GM10266 (cell line): ENCODE measurements around the gene PTMS.
"Not testable (repeated sequence)": the region's sequence is repeated elsewhere in the genome, so short reads cannot be mapped to it uniquely, and the experiment has no call there.

Experiments
- DNase-seq: peaks from one replicate; pipeline ENCODE4 v3.0.0; 2012; ENCODE audit errors: extremely low spot score
- CTCF ChIP-seq: IDR thresholded peaks from 2 replicates; pipeline ENCODE4 v1.5.1; 2012; ENCODE audit warnings: mild to moderate bottlenecking, low read depth; ENCODE audit not compliant: control insufficient read depth, insufficient read depth; ENCODE audit errors: missing control alignments

PTMS gene

GRCh38 chr12:6729186-6729585 is 37.0 kb upstream of the PTMS start:
- DNase-seq: no peak
- TF ChIP-seq CTCF: no peak

DNA sequence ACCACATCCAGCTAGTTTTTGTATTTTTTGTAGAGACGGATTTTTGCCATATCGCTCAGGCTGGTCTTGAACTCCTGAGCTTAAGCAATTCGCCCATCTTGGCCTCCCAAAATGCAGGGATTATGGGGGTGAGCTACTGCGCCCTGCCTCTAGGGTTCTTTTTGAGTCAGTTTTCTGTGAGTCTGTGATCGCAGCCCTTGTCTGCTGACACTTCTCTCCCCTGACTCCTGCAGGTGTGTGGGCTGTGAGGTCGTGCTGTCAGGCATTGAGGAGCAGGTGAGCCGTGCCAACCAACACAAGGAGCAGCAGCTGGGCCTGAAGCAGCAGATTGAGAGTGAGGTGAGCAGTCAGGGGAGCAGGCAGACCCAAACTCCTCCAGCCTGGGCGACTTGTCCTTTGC is 36.0 kb upstream of the PTMS start:
- TF ChIP-seq CTCF: no peak
- no peak for DNase-seq

DNA sequence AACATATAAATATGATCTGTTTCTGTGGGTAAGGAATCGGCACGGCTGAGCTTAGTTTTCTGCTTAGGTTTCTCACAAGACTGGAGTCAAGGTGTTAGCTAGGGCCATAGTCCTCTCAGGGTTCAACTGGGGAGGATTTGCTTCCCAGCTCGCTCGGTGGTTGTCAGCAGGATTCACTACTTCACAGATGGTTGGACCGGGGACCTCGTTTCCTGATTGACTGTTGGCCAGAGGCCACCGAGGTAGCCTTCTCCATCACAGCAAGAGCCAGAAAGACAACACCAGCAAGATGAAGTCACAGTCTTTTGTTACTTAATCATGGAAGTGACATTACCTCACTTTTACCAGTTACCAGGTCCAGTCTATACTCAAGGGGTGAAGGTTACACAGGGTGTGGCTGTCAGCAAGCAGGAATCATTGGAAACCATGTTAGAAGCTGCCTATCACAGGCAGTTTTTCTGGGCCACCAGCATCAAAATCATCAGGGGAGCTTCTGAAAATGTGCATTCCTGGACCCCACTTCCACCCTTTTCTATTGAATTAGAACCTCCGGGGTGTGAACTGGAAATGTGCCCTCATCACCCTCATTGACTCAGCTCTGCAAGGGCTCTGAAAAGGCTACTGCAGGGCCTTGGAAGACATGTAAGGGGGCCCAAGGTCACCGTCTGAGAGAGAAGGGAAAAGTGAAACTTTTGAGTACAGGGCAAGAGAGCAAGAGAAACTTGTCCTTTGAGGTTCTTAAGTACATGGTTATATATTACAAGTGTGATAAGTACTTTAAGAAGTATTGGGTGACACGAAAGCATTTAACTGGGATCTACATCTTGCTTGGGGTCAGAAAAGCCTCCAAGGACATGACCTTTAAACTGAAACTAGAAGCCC is 31.4 kb upstream of the PTMS start:
- no peak for TF ChIP-seq CTCF
- DNase-seq: no peak

- DNase-seq: peak; percentile 53
- TF ChIP-seq CTCF: peak; percentile 82
Observed at GRCh38 chr12:6735448-6736191, 30.5 kb upstream of the PTMS start.

GRCh38 chr12:6736754-6737153 is 29.4 kb upstream of the PTMS start:
- TF ChIP-seq CTCF: no peak
- no peak for DNase-seq

DNA sequence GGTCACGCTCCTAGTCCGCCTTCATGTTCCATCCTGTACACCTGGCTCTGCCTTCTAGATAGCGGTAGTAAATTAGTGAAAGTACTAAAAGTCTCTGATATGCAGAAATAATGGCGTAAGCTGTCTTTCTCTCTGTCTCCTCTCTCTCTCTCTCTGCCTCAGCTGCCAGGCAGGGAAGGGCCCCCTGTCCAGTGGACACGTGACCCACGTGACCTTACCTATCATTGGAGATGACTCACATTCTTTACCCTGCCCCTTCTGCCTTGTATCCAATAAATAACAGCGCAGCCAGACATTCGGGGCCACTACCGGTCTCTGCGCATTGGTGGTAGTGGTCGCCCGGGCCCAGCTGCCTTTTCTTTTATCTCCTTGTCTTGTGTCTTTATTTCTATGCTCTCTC is 24.1 kb upstream of the PTMS start:
- DNase-seq: not testable (repeated sequence)

DNA sequence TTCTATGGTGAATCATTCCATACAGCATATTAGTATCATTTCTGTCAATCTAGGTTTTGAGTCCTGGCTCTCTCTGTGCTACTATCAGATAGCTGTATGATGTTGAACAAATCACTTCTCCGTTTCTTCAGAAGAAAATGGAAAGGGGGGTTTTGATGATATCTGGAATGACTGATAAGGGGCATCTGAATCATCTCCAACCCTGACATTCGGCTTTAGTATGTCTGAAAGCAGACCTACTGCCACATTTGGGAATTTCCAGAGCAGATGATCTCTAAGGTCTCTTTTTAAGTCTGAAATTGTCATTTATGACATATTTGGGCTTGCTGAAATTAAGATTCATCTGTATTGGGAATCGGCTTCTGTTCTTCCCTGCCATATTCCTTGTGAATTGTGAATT is 23.3 kb upstream of the PTMS start:
- TF ChIP-seq CTCF: no peak
- DNase-seq: no peak

- not testable (repeated sequence) for DNase-seq
Observed at GRCh38 chr12:6743300-6743699, 22.9 kb upstream of the PTMS start.
